Kasumi-1 (cell line): Measurements from ENCODE around the gene ARHGAP11A.
A peak's percentile ranks its signal among the peaks of the same experiment; 100 is the strongest.
"Not testable (repeated sequence)": the region's sequence is repeated elsewhere in the genome, so short reads cannot be mapped to it uniquely, and the experiment has no call there.

Experiments used
- DNase-seq, 2 experiments: peaks; one replicate each; lab custom pipeline; 2025; lab: John Stamatoyannopoulos, UW

Gene ARHGAP11A, protein sequence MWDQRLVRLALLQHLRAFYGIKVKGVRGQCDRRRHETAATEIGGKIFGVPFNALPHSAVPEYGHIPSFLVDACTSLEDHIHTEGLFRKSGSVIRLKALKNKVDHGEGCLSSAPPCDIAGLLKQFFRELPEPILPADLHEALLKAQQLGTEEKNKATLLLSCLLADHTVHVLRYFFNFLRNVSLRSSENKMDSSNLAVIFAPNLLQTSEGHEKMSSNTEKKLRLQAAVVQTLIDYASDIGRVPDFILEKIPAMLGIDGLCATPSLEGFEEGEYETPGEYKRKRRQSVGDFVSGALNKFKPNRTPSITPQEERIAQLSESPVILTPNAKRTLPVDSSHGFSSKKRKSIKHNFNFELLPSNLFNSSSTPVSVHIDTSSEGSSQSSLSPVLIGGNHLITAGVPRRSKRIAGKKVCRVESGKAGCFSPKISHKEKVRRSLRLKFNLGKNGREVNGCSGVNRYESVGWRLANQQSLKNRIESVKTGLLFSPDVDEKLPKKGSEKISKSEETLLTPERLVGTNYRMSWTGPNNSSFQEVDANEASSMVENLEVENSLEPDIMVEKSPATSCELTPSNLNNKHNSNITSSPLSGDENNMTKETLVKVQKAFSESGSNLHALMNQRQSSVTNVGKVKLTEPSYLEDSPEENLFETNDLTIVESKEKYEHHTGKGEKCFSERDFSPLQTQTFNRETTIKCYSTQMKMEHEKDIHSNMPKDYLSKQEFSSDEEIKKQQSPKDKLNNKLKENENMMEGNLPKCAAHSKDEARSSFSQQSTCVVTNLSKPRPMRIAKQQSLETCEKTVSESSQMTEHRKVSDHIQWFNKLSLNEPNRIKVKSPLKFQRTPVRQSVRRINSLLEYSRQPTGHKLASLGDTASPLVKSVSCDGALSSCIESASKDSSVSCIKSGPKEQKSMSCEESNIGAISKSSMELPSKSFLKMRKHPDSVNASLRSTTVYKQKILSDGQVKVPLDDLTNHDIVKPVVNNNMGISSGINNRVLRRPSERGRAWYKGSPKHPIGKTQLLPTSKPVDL

DNA sequence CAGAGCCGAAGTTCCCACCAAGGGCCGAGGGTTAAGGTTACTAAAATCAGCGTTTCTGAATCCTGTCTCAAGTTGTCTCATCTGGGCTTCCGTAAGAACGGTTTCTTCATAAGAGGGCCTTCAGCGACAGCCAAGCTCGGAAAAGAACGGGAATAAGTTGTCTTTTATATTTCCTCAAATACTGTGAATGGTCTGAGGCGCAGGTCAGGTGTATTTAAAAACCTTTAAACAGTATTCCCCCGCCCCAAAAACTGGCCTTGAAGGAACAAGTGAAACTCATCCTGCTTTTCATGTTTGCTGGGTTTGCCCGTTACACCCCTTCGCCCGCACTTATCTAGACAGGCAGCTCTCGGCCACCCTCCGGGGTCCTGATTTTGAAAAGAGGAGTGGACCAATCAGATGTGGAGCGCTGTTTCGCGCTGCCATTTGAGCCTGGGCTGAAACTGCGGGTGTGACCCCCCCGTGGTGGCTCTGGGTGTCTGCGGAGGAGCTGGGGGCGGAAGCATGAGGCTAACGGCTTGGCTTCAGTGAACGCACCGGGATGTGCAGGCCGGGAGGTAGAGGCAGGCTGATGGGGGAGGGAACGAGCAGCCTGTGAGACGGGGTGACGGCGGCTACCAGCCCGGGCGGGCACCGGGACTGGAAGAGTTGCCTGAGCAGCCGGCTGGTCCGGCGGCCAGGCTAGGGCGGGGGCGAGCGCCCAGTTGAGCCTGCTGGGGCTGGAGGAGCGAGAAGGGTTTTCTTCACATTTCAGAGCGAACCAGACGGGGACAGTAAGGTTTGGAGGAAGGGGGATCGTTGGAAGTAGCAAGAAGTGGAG is at the start of gene ARHGAP11A:
Gene ARHGAP11A (plus strand): TSS at position 454 of the 820 bp plus-strand sequence. CDS start 708 bp downstream, outside the sequence.
- not testable (repeated sequence) for DNase-seq

DNA sequence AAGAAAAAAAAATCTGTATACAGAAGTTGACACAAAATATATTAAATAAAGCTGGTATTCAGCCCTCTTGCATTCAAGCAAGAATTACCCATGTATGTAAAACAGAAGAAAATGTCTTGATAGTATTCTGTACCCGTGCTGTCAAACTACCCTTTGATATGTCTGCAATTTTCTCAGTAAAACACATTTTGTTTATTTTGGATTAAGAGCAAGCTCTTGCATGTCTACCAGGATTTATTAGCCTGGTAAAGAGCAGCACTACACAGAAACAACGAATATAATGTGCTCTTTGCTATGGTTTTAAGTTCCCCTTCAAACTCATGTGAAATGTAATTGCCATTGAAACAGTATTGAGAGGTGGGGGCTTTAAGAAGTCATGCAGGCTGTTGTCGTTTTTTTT is 46.3 kb upstream of the ARHGAP11A start:
- DNase-seq, result not testable (repeated sequence)

DNA sequence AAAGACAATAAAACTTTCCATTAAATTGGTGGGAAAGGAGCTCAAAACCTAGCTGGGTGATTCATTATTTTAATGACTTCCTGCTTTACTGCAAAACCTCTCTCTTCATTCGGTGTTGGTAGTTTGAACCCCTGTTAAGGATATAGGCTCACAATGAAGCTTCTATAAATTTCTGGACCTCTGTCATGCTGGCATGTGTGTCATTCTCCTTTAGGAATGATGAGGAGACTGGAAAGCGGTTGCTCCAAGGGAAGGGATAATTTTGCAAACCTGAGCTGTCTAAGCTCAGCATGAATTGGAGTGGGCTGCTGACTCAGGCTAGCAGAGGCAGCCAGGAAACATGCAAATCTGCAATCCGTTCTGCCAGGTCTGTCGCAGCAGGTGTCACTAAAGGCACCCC is 36.8 kb upstream of the ARHGAP11A start:
- not testable (repeated sequence) for DNase-seq

DNA sequence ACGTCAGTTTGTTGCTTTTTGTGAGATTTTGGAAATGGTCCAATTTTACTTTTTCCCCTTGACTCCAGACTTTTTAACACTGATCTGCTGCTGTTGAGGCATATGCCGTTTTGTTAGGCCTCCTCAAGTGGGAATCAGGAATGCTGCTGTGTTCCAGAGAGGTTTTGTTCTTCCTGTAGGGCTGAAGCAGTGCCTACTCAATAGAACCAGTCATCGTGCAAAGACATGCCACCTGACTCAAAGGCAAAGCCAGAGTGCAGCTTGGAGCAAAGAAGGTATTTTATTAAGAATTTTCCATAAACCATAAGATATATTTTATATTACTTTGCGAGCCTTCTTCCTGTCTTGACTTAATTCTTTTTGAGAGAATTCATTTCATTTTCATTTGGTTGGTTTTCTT is 29.5 kb upstream of the ARHGAP11A start:
- DNase-seq, result not testable (repeated sequence)

DNA sequence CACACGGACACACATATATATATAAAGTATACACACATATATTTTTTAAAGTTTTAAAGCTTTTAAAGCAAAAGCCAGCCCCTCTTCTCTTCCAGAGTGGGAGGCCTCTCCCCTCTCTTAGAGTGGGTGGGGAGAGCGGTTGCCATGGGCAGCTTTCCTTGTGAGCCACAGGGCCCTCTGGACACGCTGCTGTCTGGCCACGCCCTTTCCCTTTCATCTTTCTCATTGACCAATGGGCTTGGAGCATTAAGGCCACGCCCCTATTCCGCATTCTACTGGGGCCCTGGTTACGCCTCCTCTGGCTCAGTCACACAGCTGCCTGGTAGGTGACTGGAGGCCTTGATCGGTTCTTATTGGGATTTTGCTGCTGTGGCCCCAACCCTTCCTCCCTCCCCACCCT is 22.2 kb upstream of the ARHGAP11A start, which contains the start of gene GOLGA8N:
Gene GOLGA8N (plus strand): TSS at position 306 of the 400 bp plus-strand sequence.
- DNase-seq, result not testable (repeated sequence)

DNA sequence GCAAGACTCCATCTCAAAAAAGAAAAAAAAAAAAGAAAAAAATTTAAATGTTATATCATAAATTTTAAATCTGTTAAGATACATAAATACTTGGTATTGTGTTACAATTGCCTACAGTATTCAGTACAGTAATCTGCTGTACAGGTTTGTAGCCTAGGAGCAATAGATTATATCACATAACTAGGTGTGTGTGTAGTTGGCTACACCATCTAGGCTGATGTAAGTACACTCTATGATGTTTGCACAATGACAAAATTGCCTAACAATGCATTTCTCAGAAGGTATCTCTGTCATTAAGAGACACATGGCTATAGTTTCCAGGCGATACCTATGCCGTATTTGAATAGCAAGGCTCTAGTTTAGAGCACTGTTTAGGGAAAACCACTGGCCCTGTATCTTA is 5.8 kb upstream of the ARHGAP11A start:
- DNase-seq, result not testable (repeated sequence)

DNA sequence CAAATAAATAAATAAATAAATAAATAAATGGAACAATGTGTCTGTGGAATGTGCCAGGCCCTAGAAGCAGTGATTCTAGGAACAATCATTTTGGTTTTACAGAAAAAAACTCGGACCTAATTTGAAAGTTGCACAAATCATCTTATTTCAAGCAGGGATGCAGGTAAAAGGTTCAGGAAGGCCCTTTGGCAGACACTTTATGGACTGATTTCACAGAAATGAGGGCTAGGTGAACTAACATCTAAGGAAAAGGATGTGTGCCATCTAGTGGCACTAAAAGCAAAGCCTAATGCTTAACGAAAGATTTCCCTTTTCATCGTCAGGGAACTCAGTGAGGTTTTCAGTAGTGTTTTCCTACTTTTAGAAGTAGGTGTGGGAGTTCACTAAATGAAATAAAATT is 4.6 kb upstream of the ARHGAP11A start:
- not testable (repeated sequence) for DNase-seq

DNA sequence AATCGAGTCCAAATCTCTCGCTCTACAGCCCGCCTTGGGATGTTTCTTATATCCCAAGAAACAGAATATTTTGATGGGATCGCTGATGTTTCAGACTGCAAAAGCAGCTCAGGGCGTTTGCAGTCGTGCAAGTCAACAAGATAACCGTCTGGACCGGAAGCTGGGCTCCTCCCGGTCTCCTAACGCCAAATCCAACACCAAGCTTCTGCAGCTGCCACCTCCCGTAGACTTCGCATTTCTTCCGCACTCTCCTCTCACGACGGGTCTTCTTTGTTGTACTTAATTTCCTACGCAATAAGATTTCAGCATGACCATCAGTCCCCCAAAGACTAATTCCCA is 623 bp upstream of the ARHGAP11A start:
- not testable (repeated sequence) for DNase-seq

DNA sequence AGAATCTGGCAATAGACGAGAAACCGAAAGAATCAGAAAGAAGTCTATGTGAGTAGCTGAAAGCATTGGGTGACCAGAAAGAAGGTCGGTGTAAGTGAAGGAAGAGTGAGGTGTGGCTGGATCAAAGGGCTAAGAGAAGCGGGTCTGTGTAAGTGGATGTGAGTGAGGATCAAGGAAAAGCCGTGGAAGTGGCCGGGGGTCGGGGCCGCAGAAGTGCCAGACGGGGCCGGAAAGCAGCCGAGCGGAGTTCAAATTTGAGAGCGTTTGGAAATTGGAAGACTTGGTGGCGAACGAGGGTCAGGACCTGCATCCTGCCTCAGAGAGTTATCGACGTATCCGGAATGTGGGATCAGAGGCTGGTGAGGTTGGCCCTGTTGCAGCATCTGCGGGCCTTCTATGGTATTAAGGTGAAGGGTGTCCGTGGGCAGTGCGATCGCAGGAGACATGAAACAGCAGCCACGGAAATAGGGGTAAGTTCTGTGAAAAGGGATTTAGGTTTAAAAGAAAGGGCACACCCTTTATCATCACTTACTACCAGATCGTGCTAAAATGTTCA is 645 bp downstream of the ARHGAP11A start:
- DNase-seq, result not testable (repeated sequence)

DNA sequence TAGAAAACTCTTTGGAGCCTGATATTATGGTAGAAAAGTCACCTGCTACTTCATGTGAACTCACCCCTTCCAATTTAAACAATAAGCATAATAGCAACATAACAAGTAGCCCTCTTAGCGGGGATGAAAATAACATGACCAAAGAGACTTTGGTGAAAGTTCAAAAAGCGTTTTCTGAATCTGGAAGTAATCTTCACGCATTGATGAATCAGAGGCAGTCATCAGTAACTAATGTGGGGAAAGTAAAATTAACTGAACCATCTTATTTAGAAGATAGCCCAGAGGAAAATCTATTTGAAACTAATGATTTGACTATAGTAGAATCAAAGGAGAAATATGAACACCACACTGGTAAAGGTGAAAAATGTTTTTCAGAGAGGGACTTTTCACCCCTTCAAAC is 21.1 kb downstream of the ARHGAP11A start:
- DNase-seq, result no peak

DNA sequence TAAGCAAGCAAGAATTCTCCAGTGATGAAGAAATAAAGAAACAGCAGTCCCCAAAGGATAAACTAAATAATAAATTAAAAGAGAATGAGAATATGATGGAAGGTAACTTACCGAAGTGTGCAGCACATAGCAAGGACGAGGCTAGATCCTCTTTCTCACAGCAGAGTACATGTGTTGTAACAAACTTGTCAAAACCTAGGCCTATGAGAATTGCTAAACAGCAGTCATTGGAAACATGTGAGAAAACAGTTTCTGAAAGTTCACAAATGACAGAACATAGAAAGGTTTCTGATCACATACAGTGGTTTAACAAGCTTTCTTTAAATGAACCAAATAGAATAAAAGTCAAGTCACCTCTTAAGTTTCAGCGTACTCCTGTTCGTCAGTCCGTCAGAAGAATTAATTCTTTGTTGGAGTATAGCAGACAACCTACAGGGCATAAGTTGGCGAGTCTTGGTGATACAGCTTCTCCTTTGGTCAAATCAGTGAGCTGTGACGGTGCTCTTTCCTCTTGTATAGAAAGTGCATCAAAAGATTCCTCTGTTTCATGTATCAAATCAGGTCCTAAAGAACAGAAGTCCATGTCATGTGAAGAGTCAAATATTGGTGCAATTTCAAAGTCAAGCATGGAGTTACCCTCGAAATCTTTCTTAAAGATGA is 21.7 kb downstream of the ARHGAP11A start:
- DNase-seq, result no peak

DNA sequence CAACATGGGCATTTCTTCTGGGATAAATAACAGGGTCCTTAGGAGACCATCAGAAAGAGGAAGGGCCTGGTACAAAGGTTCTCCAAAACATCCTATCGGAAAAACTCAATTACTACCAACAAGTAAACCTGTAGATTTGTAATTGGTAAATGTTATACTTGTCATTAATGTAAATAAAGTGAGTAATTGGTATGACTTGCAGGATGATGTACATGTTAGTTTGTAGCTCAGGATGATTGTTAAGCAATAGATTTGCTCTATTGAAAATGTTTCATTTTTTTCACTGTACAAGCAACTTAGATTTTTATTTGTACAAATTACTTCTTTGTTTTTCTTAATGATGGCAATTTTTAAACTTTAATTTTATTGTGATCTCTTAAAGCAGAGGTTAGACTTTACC is 22.4 kb downstream of the ARHGAP11A start:
- no peak for DNase-seq

DNA sequence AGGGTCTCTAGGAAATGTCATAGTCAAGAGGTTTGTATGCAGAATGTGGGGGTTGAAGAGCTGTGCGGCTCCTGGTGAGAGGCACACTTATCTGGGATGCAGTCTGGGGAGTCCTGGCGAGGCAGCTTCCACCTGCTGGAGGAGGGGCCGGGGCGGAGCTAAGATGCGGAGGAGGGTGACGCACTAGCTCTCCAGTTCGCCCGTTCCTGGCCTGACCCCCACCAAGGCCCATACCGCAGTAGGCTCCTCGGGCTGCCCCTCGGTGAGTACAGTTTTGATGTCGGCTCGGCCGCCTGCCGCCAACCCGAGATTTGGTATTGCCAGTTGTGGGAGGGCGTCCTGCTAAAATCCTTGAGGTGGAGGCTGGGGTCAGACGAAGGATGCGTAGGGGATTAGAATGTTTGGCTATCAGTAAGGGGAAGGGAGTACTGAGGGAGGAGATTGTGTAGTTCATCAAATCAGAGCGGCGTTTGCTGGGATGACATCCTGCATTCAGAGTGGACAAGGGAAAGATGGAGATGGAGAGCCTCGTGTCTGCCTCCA is 26.3 kb downstream of the ARHGAP11A start, which contains the start of gene SCG5:
Gene SCG5 (plus strand): TSS at position 194 of the 543 bp plus-strand sequence. CDS start 1,883 bp downstream, outside the sequence.
- DNase-seq, result no peak

DNA sequence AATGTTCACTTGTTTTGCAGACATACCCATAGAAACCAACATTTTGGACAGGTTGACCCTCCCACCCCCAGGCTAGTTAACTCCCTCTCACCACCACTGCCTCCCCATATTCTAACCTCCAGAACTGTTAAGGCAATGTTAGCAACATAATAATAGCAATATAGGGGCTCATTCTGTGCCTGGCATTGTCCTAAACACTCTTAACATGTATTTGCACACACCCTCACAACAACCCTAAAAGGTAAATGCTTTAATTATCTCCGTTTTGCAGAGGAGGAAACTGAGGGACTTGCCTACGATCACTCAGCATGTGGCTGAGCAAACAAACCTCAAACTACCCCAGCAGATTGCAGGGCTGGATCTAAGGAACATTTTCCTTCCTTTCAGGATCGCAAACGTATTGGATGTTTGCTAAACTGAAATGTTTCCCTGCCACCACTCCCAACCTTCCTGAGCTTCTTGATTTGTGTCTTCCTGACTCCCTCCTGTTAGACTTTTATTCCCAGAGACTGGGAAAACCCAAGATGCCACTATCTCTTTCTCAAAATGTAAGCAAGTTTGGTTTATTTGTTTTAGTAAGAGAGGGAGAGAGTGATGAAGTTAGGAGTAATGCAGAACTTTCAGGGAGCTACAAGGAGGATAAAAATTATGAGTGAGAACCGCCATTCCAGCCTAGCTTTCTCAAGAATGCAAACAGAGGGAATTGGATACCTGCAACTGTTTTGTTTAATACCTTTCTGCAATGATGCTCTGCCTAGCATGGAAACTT is 27.5 kb downstream of the ARHGAP11A start:
- no peak for DNase-seq

DNA sequence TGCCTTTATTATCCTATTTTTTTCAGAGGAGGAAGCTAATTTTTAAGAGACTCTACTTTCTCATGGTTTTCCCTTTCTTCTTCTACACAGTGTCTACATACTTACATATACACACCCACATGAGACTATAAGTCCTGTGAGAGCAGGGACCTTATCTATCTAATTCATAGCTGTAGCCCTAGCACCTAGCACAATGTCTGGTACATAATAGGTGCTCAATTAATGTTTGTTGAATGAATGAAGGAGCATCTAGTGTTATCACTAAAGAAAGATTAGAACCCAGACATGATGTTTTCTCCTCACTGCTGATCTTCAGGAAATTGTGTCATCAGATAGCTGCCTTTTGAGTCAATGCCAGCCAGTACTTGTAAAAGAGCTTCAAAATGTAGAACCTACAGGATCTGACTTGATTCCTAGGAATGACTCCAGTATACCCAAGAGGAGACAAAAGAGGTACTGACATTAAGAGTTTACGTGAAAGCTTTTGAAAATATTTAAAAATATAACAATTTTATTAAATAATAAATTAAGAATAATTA is 28.7 kb downstream of the ARHGAP11A start:
- no peak for DNase-seq

DNA sequence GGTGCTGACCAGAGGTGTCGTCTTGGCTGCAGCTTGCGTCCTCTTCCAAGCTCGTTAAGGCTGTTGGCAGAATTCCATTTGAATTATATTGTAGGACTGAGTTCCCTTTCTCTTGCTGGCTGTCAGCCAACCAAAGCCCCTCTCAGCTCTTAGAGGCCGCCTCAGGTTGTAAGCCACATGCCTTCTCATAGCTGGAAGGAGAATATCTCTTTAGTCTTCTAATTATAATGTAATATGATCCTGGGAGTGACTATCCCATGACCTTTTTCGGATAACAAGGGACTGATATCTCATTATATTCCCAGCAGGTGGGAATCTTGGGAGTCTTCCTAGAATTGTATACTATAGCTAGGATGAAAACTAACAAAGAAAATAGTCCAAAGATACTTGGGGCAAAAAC is 31.0 kb downstream of the ARHGAP11A start:
- DNase-seq, result no peak

DNA sequence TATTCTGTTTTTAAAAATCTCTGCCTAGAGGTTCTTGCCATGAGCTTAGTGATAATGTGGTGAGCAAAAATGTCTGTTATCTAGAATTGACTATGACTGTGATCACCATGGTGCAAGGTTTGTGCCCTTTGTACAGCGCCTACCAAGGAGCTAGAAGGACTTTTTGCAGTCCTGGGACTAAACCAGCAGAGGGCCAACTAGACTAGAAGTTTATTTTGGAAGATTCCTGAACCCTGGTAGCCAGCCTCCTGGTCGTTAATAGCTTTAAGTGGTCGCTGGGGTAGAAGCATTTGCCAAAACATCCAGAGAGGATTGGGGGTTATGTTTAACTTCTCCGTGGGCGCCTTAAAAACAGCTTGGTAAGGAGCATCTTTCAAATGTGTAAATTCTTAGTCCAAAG is 34.0 kb downstream of the ARHGAP11A start:
- DNase-seq, result peak; percentile 19 to 31

DNA sequence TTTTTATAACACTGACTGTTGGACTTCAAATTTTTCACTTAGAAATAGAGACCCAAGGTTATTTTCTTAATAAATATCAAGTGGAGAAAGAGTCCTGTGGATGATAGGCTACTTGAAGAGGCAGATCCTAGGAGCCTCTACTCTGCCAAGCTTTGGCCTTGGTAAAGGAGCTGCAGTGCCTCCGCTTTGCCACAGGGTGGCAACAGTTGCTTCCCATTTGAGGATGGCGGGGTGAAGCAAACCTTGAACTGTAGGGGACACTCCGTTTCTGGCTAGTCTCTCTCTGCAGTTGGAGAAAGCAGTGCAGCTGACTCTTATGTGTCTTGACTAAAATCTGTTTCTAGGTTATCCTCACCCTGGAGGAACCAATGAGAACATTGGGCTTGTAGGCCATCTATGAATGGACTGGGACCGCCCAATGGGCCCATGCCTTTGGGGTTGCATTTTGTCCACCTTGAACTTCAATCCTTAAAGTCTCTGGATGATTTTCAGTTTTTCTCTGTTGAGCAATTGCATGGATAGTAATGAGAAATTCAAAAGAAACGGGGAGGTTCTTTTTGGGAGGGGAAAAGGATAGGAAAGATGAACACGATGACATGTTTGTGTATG is 36.0 kb downstream of the ARHGAP11A start:
- DNase-seq, result peak; percentile 37 to 41

DNA sequence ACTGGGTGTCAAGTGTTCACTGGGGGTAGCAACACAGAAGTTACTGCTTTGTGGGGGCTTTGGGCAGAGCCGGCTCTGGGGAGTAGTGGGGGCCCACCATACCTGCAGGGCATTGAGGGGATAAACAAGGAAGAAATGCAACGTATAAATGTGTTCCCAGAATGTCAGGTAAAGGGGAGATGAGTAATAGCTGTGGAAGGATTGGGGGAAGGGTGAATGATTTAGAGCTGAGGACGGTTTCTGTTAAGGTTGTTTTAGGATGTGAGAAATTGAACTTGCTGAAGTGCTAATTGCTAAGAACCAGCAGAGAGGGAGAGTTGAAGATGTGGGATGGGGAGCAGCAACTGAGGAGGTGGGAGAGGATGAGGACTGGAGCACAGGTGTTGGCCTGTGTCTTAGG is 36.9 kb downstream of the ARHGAP11A start:
- no peak for DNase-seq
